Measurements from ENCODE around the gene PRRX2.
A peak's percentile ranks its signal among the peaks of the same experiment; 100 is the strongest.

PRRX2 gene

GRCh38 chr9:129637102-129637501 lies 28.3 kb upstream of the PRRX2 start:
- no peak for DNase-seq

GRCh38 chr9:129637673-129638439 lies 27.6 kb upstream of the PRRX2 start:
- DNase-seq, result no peak

- no peak for DNase-seq
Measured at GRCh38 chr9:129639034-129639630, 26.3 kb upstream of the PRRX2 start.

GRCh38 chr9:129639756-129640085 lies 25.7 kb upstream of the PRRX2 start:
- no peak for DNase-seq

- no peak for DNase-seq
Measured at GRCh38 chr9:129640086-129640870, 25.2 kb upstream of the PRRX2 start.

GRCh38 chr9:129640871-129641749 lies 24.3 kb upstream of the PRRX2 start:
- DNase-seq, result no peak

- DNase-seq, result peak; percentile 84
Measured at GRCh38 chr9:129641750-129642585, 23.5 kb upstream of the PRRX2 start, which contains the start of gene ASB6. ASB6 (minus strand) TSS chr9:129642151; CDS start chr9:129641999, 152 bp downstream.

- no peak for DNase-seq
Measured at GRCh38 chr9:129643706-129644105, 21.7 kb upstream of the PRRX2 start.

GRCh38 chr9:129644365-129644764 lies 21.1 kb upstream of the PRRX2 start:
- DNase-seq, result no peak

- no peak for DNase-seq
Measured at GRCh38 chr9:129644902-129645301, 20.5 kb upstream of the PRRX2 start.

- no peak for DNase-seq
Measured at GRCh38 chr9:129646252-129646651, 19.2 kb upstream of the PRRX2 start.

- no peak for DNase-seq
Measured at GRCh38 chr9:129646654-129647053, 18.8 kb upstream of the PRRX2 start.

GRCh38 chr9:129647635-129648034 lies 17.8 kb upstream of the PRRX2 start:
- no peak for DNase-seq

GRCh38 chr9:129648092-129648763 lies 17.2 kb upstream of the PRRX2 start:
- DNase-seq, result no peak

GRCh38 chr9:129648764-129649115 lies 16.7 kb upstream of the PRRX2 start:
- no peak for DNase-seq

GRCh38 chr9:129649726-129650679 lies 15.4 kb upstream of the PRRX2 start:
- no peak for DNase-seq

GRCh38 chr9:129650680-129651235 lies 14.7 kb upstream of the PRRX2 start:
- no peak for DNase-seq

GRCh38 chr9:129653823-129654553 lies 11.5 kb upstream of the PRRX2 start:
- no peak for DNase-seq

- no peak for DNase-seq
Measured at GRCh38 chr9:129654554-129655040, 10.8 kb upstream of the PRRX2 start.

Measured in NCI-H1092 (cell line).